GM06990 (cell line): Measurements from ENCODE around the gene SEZ6L.

Experiments used
- DNase-seq: peaks from one replicate; pipeline ENCODE4 v3.0.0-alpha.2; 2011; ENCODE audit not compliant: insufficient read length; ENCODE audit errors: extremely low read depth
- H3K27me3 ChIP-seq: replicated peaks from 2 replicates; pipeline ENCODE4 v1.6.0; 2011; ENCODE audit warnings: low read length; ENCODE audit not compliant: control insufficient read depth, insufficient read depth
- H3K36me3 ChIP-seq: 2 replicates; pipeline ENCODE4 v1.5.1; 2011; ENCODE audit warnings: low read length; ENCODE audit not compliant: control insufficient read depth, insufficient read depth
- H3K4me3 ChIP-seq: replicated peaks from 2 replicates; pipeline ENCODE4 v1.5.1; 2011; ENCODE audit warnings: low read depth, mild to moderate bottlenecking, control low read depth, low read length
- TF ChIP-seq, protein P1 (sequence below): IDR thresholded peaks from 2 replicates; pipeline ENCODE4 v1.5.1; 2011; ENCODE audit warnings: low read length, control low read depth, mild to moderate bottlenecking, inconsistent platforms; ENCODE audit not compliant: insufficient read depth, poor library complexity, severe bottlenecking

SEZ6L gene

DNA sequence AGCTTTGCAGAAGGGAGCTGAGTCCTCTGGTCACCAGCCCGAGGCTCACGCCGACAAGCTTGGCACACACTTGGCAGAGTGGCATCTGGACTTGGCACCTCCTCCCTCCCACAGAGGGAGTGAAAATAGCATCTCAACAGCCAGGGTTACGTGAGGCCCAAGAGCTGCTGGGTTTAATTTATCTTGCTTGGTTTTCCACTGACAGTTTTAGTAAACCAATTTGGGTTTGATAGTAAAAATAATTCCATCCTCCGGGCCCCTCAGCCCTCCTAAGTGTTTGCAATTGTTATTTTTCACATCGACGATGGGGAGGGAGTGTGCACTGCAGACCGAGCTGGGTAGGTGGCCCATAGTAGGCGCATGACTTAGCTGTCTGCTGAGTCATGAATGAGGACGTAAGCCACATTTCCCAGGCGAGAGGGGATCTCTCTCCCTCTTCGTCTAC lies 152.2 kb downstream of the SEZ6L start:
- TF ChIP-seq, protein P1, sequence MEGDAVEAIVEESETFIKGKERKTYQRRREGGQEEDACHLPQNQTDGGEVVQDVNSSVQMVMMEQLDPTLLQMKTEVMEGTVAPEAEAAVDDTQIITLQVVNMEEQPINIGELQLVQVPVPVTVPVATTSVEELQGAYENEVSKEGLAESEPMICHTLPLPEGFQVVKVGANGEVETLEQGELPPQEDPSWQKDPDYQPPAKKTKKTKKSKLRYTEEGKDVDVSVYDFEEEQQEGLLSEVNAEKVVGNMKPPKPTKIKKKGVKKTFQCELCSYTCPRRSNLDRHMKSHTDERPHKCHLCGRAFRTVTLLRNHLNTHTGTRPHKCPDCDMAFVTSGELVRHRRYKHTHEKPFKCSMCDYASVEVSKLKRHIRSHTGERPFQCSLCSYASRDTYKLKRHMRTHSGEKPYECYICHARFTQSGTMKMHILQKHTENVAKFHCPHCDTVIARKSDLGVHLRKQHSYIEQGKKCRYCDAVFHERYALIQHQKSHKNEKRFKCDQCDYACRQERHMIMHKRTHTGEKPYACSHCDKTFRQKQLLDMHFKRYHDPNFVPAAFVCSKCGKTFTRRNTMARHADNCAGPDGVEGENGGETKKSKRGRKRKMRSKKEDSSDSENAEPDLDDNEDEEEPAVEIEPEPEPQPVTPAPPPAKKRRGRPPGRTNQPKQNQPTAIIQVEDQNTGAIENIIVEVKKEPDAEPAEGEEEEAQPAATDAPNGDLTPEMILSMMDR = no peak
- H3K27me3 ChIP-seq = no peaks in the 10 kb centered on the region; the same call in 1 of the 2 replicates

DNA sequence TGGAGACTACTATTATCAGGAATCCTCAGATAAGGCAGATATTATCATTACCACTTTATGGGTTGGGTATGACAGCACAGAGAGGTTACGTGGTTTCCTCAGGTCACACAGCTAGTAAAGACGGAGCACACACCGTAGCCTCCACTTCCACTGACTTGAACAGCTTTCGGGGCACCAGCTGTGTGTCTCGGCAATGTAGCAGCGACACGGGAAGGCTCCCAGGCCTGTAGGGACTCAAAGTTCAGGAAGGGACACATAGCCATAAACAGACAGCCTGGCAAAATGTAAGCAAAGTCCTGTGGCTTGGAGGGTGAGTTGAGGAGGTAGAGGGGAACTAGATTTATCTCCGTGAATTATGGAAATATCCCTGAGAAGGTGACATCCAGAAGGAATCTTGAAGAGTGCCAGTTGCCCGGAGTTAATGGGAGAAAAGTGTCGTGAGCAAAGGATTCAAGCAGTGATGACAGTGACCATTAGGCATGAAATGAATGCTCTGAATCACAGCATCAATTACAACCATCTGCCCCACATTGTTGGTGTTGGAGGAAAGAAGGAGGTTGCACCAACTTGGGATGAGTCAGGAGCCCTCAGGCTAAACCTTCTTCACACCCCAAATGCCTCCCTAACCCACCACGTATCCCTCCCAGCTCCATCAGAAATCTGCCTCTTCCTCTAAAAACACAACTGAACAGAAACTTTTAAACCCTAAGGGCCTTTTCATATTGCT lies 153.1 kb downstream of the SEZ6L start:
- no peak for DNase-seq
- Histone ChIP-seq H3K4me3 (no peak overlapping the region), H3K36me3 (no peaks in the 10 kb centered on the region), H3K27me3 (no peaks in the 10 kb centered on the region; the same call in none of the 2 replicates)
- TF ChIP-seq, protein P1 = no peak

More for the DNA sequence above, 152.2 kb downstream of the SEZ6L start:
- H3K36me3 ChIP-seq = no peaks in the 10 kb centered on the region
- no peak for DNase-seq
- H3K4me3 ChIP-seq = no peak overlapping the region

DNA sequence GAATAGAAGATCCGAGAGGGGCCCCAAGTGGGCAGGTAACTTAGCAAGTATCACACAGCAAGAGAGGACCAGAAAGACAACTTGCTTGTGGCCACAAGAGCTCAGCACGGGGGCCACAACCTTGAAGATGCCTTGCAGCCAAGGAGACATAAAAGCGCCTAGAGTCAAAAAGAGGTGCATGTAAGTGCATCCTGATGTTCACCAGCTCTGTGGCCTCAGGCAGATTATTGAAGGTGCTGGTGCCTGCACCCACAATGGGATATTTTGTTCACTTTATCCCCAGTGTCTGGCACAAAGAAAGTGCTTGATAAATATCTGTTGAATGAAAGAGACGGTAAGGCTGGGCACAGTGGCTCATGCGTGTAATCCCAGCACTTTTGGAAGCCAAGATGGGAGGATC lies 153.8 kb downstream of the SEZ6L start:
- TF ChIP-seq, protein P1 = no peak
- no peak for DNase-seq
- no peak overlapping the region for H3K4me3 ChIP-seq
- no peaks in the 10 kb centered on the region; the same call in none of the 2 replicates for H3K27me3 ChIP-seq
- no peaks in the 10 kb centered on the region for H3K36me3 ChIP-seq

DNA sequence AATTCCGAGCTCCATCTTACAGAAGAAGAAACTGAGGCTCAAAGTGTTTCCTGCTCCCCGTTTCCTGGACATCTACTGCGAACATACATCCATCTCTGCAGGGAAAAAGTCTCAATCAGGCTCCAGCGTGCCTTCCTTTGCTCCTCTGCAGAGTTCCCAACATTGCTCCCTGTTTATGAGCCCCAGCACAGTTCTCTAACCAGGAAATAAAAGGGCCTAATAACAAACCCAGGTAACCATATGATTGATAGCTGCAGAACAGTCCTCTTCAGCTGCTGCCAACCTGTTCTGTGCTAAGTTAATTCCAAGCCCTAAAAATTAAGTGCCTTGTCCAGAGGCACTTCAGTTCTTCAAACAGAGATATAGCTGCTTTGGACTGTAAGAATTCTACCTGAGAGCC lies 154.9 kb downstream of the SEZ6L start:
- TF ChIP-seq, protein P1 = no peak
- DNase-seq = no peak

DNA sequence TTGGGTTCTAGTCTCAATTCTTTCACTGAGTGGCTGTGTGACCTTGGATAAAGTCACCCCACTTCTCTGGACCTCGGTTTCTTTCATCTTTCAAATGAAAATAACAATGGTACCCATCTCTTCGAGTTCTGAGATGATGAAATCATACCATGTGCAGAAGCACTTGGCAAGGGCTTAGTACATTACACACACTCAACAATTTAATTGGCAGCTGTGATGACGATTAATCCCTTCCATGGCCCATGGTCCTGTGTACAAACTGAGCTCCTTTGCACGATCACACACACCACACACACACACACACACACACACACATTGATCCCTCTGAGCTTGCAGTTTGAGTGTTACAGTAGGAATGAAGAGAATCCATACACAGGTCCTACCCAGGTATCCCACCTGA lies 156.4 kb downstream of the SEZ6L start:
- TF ChIP-seq, protein P1 = no peak
- H3K27me3 ChIP-seq = no peaks in the 10 kb centered on the region; the same call in 1 of the 2 replicates
- no peak overlapping the region for H3K4me3 ChIP-seq
- no peak for DNase-seq
- H3K36me3 ChIP-seq = no peaks in the 10 kb centered on the region

More for the DNA sequence above, 154.9 kb downstream of the SEZ6L start:
- no peaks in the 10 kb centered on the region; the same call in 1 of the 2 replicates for H3K27me3 ChIP-seq
- H3K36me3 ChIP-seq = no peaks in the 10 kb centered on the region
- no peak overlapping the region for H3K4me3 ChIP-seq
